Activated CD4-positive, alpha-beta T cell treated with anti-CD3 and anti-CD28 coated beads, Interleukin-2, amount 10 ng/mL, durations not matched to agents 7 days and 5 days (primary cell): Measurements from ENCODE around the gene RSU1. TPM values are rescaled to one million over a fixed set of nuclear protein-coding genes. Genes with fewer than 3 reads are reported as not detected.

ENCODE experiments used
- CTCF ChIA-PET: fragments of 350-600 bp; sonication (Branson Sonifier 250); formaldehyde crosslinking; loops from one replicate; lab custom pipeline; 2021; ENCODE audit warnings: antibody characterized with exemption; lab: Charles Lee
- POLR2A ChIA-PET: fragments of 350-600 bp; sonication (Branson Sonifier 250); formaldehyde crosslinking; loops from one replicate; lab custom pipeline; 2021; ENCODE audit warnings: antibody characterized with exemption; lab: Charles Lee
- DNase-seq: peaks from one replicate; pipeline ENCODE4 v3.0.0-alpha.2; 2020
- H3K27ac Mint-ChIP-seq: one replicate; pipeline ENCODE4 v1.8.0; 2021; ENCODE audit warnings: mild to moderate bottlenecking, moderate library complexity, mixed read lengths
- H3K27me3 Mint-ChIP-seq: one replicate; pipeline ENCODE4 v1.8.0; 2021; ENCODE audit warnings: mixed read lengths
- H3K36me3 Mint-ChIP-seq: one replicate; pipeline ENCODE4 v1.8.0; 2021; ENCODE audit warnings: low read depth, mixed read lengths
- H3K4me1 Mint-ChIP-seq: one replicate; pipeline ENCODE4 v1.8.0; 2021; ENCODE audit warnings: mixed read lengths
- H3K4me3 Mint-ChIP-seq: one replicate; pipeline ENCODE4 v1.8.0; 2021; ENCODE audit warnings: mild to moderate bottlenecking, moderate library complexity, mixed read lengths
- H3K9me3 Mint-ChIP-seq: one replicate; pipeline ENCODE4 v1.8.0; 2021; ENCODE audit warnings: mixed read lengths
- total RNA-seq, 2 experiments: library from RNA; stranded (reverse); gene quantifications; one replicate each; pipeline ENCODE4 v1.2.3, GENCODE V29; 2021

The RSU1 gene
- total RNA-seq, 2 experiments from 2014 or later = 79.5 to 106 TPM

- H3K4me1 Mint-ChIP-seq = no peaks in the 10 kb centered on the region
- H3K9me3 Mint-ChIP-seq = peaks cover 8% of the 10 kb centered on the region
- H3K36me3 Mint-ChIP-seq = peaks cover 13% of the 10 kb centered on the region
- no peaks in the 10 kb centered on the region for H3K27me3 Mint-ChIP-seq
- H3K27ac Mint-ChIP-seq = no peak overlapping the region
- ChIA-PET CTCF (no interaction called here), POLR2A (no interaction called here)
- H3K4me3 Mint-ChIP-seq = no peak overlapping the region
- no peak for DNase-seq
Observed at GRCh38 chr10:16675334-16675733, 141.9 kb downstream of the RSU1 start.

DNA sequence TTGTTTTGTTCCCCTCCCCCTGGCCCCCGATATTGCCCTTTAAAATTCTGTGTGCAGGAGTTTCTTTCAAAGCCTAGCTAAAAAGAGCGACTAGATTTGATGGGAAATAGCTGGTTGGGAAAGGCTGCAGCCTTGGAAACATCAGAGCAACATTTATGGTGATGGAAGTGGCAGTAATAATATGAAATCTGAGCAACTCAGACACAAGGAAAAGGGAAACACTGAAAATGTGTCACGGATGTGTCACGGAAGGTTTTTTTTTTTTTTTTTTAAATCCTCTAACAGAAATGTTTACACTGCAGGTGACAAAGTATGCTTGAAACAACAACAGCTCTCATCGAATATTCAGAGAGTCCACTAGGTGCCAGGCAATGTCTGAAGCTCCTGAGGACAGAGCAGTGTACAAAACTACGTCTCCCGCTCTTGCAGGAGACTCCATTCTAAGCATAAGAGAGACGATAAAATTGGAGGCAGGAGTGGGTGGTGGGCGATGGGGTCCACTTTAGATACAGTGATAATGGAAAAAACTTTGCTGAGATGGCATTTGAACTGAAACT lies 143.0 kb downstream of the RSU1 start:
- DNase-seq = no peak
- POLR2A ChIA-PET = no interaction called here
- Mint-ChIP-seq H3K4me1 (no peaks in the 10 kb centered on the region), H3K4me3 (no peak overlapping the region), H3K27me3 (no peaks in the 10 kb centered on the region), H3K9me3 (peaks cover 8% of the 10 kb centered on the region), H3K36me3 (peaks cover 12% of the 10 kb centered on the region), H3K27ac (no peak overlapping the region)
- CTCF ChIA-PET = no interaction called here

DNA sequence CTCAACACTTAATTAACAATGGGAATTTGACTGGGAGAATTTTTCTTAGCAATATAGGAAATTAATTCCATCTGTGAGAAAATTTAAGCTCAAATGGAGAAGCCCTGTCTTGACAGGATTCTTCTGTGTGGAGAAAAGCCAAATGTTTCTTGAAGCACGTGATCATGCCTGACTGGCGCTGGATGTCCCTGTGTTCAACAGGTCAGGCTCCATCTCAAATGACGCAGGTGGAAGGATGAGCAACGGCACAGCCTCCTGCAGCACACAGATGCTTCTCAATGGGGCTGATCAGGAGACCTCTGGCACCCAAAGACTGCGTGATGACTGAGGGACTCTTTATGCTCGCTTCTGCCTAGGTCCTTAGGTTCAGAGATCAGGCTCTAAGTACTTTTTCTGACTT lies 143.8 kb downstream of the RSU1 start:
- Mint-ChIP-seq H3K9me3 (peaks cover 8% of the 10 kb centered on the region), H3K27me3 (no peaks in the 10 kb centered on the region), H3K4me3 (no peak overlapping the region), H3K36me3 (peaks cover 8% of the 10 kb centered on the region), H3K4me1 (no peaks in the 10 kb centered on the region), H3K27ac (no peak overlapping the region)
- ChIA-PET POLR2A (no interaction called here), CTCF (no interaction called here)
- DNase-seq = no peak

DNA sequence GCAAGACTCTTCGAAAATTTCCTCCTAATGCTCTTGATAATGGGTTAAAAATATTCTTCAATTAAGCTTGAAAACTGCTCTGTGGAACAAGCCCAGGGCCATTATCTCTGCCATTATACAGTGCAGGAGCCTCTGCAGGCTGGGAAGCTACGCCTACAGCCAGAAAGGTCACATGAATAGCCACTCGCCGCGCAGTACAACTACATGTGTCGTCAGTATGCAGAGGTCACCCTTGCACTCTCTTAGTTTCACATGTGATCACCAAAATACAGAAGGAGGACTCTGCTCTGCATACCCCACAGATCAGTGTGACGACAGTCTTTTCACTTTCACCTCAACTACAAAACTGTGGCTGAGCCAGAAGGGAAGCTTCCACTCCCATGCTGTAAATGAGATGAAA lies 153.8 kb downstream of the RSU1 start:
- Mint-ChIP-seq H3K4me3 (no peak overlapping the region), H3K27me3 (no peaks in the 10 kb centered on the region), H3K36me3 (peaks cover 2% of the 10 kb centered on the region), H3K9me3 (no peaks in the 10 kb centered on the region), H3K27ac (no peak overlapping the region), H3K4me1 (no peaks in the 10 kb centered on the region)
- ChIA-PET CTCF (interaction anchor here (0.6 to 0.7 kb wide), 2 partner anchors 72 to 96 kb away, joined by 3 to 4 read pairs; no protein-coding TSS in a partner anchor), POLR2A (no interaction called here)
- no peak for DNase-seq

GRCh38 chr10:16662923-16663322 lies 154.3 kb downstream of the RSU1 start:
- Mint-ChIP-seq H3K4me1 (no peaks in the 10 kb centered on the region), H3K27ac (no peak overlapping the region), H3K9me3 (no peaks in the 10 kb centered on the region), H3K4me3 (no peak overlapping the region), H3K36me3 (no peaks in the 10 kb centered on the region), H3K27me3 (no peaks in the 10 kb centered on the region)
- CTCF ChIA-PET = interaction anchor here (0.6 to 0.7 kb wide), 2 partner anchors 72 to 96 kb away, joined by 3 to 4 read pairs; no protein-coding TSS in a partner anchor
- POLR2A ChIA-PET = no interaction called here
- no peak for DNase-seq

DNA sequence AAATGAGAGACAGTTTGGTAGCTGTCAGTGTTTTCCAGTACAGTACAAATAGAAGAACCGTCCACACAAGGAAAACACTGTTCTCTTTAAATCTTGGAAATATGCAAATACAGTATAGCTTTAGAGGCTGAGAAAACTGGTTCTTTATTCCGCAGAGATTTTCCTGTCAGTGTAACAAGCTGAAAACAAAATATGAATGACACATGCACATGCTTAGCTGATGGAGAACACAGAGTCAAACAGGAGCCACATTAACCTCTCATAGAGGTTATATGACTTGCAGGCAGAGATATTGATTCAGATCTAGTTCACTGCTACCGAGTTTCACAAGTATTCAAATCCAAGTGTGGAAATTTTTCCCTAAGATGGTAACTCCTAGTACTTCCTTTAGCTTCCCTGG lies 160.3 kb downstream of the RSU1 start:
- CTCF ChIA-PET = no interaction called here
- Mint-ChIP-seq H3K27ac (no peak overlapping the region), H3K36me3 (no peaks in the 10 kb centered on the region), H3K27me3 (no peaks in the 10 kb centered on the region), H3K4me3 (no peak overlapping the region), H3K9me3 (no peaks in the 10 kb centered on the region), H3K4me1 (peaks cover 7% of the 10 kb centered on the region)
- no peak for DNase-seq
- POLR2A ChIA-PET = no interaction called here

DNA sequence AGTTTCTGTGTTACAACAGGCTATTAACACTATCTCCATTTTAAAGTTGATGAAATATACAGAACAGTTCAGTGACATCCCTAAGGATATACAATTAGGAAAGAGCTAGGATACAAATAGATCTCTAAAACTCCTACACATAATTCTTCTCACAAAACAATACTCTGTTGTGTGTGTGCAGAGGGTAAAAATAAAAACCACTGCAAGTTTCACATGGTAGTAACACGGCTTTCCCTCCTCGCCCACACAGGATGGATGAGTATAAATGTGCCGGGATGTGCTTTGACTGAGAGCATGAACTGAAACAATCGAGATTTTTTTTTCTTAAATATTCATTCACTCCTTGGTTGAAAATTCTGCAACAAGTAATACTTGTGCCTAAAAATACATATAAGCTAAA lies 164.0 kb downstream of the RSU1 start:
- Mint-ChIP-seq H3K9me3 (no peaks in the 10 kb centered on the region), H3K27me3 (no peaks in the 10 kb centered on the region), H3K36me3 (no peaks in the 10 kb centered on the region), H3K4me3 (no peak overlapping the region), H3K27ac (no peak overlapping the region), H3K4me1 (peaks cover 7% of the 10 kb centered on the region)
- ChIA-PET POLR2A (no interaction called here), CTCF (no interaction called here)
- no peak for DNase-seq

DNA sequence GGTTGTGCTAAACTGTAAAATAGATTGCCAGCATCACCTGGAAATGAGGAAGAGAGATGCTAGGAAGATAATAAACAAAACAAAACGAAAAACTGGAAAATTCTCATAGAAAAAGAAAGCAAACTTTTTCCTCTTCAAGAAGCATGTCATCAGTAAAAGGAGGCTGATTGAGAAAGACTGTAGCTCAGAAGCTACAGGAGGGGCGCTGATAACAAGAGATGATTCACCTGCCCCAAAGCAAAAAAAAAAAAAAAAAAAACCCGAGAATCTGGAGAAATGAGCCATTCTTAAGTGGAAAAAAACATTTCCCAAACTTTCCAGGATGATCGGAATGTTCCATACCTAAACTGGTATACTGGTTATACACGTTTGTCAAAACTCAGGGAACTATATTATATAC lies 165.1 kb downstream of the RSU1 start:
- H3K36me3 Mint-ChIP-seq = no peaks in the 10 kb centered on the region
- POLR2A ChIA-PET = no interaction called here

GRCh38 chr10:16649757-16650156 lies 167.5 kb downstream of the RSU1 start:
- POLR2A ChIA-PET = no interaction called here
- peaks cover 14% of the 10 kb centered on the region for H3K4me1 Mint-ChIP-seq

More for the DNA sequence above, 165.1 kb downstream of the RSU1 start:
- CTCF ChIA-PET = no interaction called here
- Mint-ChIP-seq H3K27ac (no peak overlapping the region), H3K4me1 (peaks cover 10% of the 10 kb centered on the region), H3K27me3 (no peaks in the 10 kb centered on the region), H3K9me3 (no peaks in the 10 kb centered on the region), H3K4me3 (no peak overlapping the region)
- DNase-seq = no peak

DNA sequence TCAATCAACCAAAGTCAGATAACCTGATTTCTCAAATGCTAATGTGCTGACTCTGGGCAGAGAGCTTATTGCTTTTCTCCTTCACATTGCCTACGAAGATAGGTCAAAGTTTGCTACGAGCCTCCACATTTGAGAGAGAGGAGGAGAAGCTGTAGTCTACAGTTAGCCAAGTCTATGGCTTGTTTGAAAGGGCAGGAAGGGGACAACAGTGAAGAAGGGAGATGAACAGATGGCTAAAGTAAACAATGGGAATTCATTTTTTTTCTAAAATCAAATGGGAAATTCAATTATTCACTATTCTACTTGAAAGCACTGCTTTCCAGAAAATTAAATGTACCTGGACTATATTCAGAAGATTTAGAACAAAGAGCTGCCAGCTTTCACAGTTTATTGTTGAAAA lies 168.9 kb downstream of the RSU1 start:
- Mint-ChIP-seq H3K9me3 (no peaks in the 10 kb centered on the region), H3K4me3 (no peak overlapping the region), H3K27me3 (no peaks in the 10 kb centered on the region), H3K27ac (no peak overlapping the region), H3K4me1 (peaks cover 13% of the 10 kb centered on the region), H3K36me3 (no peaks in the 10 kb centered on the region)
- DNase-seq = no peak
- ChIA-PET CTCF (no interaction called here), POLR2A (no interaction called here)

More at GRCh38 chr10:16649757-16650156, 167.5 kb downstream of the RSU1 start:
- CTCF ChIA-PET = no interaction called here
- Mint-ChIP-seq H3K36me3 (no peaks in the 10 kb centered on the region), H3K27ac (no peak overlapping the region), H3K27me3 (no peaks in the 10 kb centered on the region), H3K4me3 (no peak overlapping the region), H3K9me3 (no peaks in the 10 kb centered on the region)
- DNase-seq = no peak

DNA sequence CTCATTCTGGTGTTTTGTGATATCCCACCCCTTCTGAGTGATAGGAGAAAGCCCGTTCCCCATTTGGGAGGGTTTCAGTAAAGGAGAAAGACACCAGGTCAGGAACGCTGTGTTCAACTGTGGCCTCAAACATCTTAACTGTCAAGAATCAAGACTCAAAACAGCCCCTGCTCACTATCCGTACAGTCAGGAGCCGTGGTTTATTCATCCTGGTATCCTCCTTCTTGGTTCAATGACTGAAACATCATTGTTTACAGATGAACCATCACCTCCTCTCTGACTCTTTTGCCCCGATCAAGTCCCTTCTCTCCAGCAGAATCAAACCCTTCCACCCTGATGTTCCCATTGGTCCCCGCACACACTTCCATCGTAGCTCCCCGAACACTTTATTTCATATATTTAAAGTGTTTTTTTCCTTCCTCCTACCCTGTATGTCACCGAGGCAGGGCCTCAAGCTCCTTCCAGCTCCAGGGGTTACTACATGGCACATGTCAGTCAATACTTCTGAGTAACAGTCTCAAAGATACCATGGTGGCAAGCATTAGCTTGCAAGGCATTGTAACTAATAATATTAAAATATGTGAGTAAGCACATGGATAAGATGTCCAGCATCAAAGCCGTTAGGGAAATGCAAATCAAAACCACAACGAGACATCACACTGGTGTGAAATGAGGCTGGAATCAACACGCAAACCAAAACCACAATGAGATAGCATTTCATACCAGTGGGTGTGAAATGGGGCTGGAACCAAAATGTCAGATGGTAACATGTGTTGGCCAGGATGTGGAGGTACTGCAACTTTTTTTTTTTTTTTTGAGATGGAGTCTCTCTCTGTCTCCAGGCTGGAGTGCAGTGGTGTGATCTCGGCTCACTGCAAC lies 170.8 kb downstream of the RSU1 start:
- Mint-ChIP-seq H3K27ac (no peak overlapping the region), H3K4me1 (peaks cover 9% of the 10 kb centered on the region), H3K4me3 (no peak overlapping the region), H3K36me3 (no peaks in the 10 kb centered on the region), H3K27me3 (no peaks in the 10 kb centered on the region), H3K9me3 (no peaks in the 10 kb centered on the region)
- no peak for DNase-seq
- ChIA-PET CTCF (interaction anchor here (1.3 kb wide), 1 partner anchor 14 kb away, joined by 3 read pairs; no protein-coding TSS in a partner anchor), POLR2A (no interaction called here)

DNA sequence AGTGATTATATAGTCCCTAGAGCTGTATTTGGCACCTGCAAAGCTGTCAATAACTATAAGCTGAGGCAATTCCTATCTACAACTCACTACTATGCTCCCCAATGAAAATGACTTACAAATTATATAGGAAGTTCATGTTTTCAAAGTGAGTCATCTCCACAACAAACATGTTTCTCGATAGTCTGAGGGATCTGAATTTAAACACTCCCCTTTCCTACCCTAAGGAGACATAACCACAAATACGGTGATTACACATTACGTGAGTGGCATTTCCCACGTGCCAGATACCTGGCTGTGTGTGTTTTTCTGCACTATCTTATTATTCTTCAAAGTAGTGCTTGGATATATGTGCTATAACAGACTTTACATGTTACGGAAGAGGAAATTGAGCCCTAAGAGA lies 173.1 kb downstream of the RSU1 start:
- no peak overlapping the region for H3K27ac Mint-ChIP-seq
- H3K36me3 Mint-ChIP-seq = no peaks in the 10 kb centered on the region
- no peaks in the 10 kb centered on the region for H3K9me3 Mint-ChIP-seq
- no peak overlapping the region for H3K4me3 Mint-ChIP-seq
- H3K4me1 Mint-ChIP-seq = peaks cover 9% of the 10 kb centered on the region
- POLR2A ChIA-PET = no interaction called here
- H3K27me3 Mint-ChIP-seq = no peaks in the 10 kb centered on the region
- CTCF ChIA-PET = no interaction called here
- no peak for DNase-seq

DNA sequence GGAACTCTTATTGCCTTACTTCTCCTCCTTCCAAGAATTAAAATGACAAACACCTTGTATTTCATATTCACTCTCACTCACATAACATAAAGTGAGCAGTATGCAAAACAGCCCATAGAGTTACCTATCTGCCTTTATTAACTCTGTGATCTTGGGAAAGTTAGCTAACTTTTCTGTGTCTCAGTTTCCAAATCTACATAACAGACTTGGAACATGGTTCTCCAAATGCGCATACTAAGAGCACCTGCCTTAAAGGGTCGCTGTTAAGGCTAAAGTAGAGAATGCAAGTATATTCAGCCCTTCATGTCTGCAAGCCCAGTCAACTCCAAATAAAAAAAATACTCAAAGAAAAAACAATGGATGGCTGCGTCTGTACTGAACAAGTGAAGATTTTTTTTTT lies 173.7 kb downstream of the RSU1 start:
- DNase-seq = no peak
- H3K4me1 Mint-ChIP-seq = peaks cover 9% of the 10 kb centered on the region
- CTCF ChIA-PET = interaction anchor here (0.8 kb wide), 1 partner anchor 786 kb away, joined by 3 read pairs; no protein-coding TSS in a partner anchor
- H3K4me3 Mint-ChIP-seq = no peak overlapping the region
- POLR2A ChIA-PET = no interaction called here
- H3K9me3 Mint-ChIP-seq = no peaks in the 10 kb centered on the region
- H3K36me3 Mint-ChIP-seq = no peaks in the 10 kb centered on the region
- no peak overlapping the region for H3K27ac Mint-ChIP-seq
- no peaks in the 10 kb centered on the region for H3K27me3 Mint-ChIP-seq
